ENCODE data around the gene MS4A3.

- TF ChIP-seq POLR2AphosphoS5 (IDR thresholded peaks at IDR 0.05; ENCODE audit: borderline replicate concordance, low read depth, low read length) (no peak), EZH2 (IDR thresholded peaks at IDR 0.05) (no peak)
Measured at GRCh38 chr11:60111793-60112192, 55.3 kb downstream of the MS4A3 start.
